Activated naive CD4-positive, alpha-beta T cell treated with anti-CD3 and anti-CD28 coated beads, Interleukin-2, amount 10 ng/mL, durations not matched to agents 7 days and 5 days (primary cell): Measurements from ENCODE around the gene SELPLG.
"Not testable (repeated sequence)": the region's sequence is repeated elsewhere in the genome, so short reads cannot be mapped to it uniquely, and the experiment has no call there.

Source experiments
- CTCF ChIA-PET: fragments of 350-600 bp; sonication (Branson Sonifier 250); formaldehyde crosslinking; loops from one replicate; lab custom pipeline; 2021; ENCODE audit warnings: antibody characterized with exemption; lab: Charles Lee
- DNase-seq: peaks from one replicate; pipeline ENCODE4 v3.0.0-alpha.2; 2020
- H3K27ac Mint-ChIP-seq: one replicate; pipeline ENCODE4 v1.8.0; 2021; ENCODE audit warnings: mild to moderate bottlenecking, moderate library complexity, mixed read lengths
- H3K27me3 Mint-ChIP-seq: one replicate; pipeline ENCODE4 v1.8.0; 2021; ENCODE audit warnings: mild to moderate bottlenecking, mixed read lengths
- H3K36me3 Mint-ChIP-seq: one replicate; pipeline ENCODE4 v1.8.0; 2021; ENCODE audit warnings: mixed read lengths
- H3K4me1 Mint-ChIP-seq: one replicate; pipeline ENCODE4 v1.8.0; 2021; ENCODE audit warnings: mixed read lengths
- H3K4me3 Mint-ChIP-seq: one replicate; pipeline ENCODE4 v1.8.0; 2021; ENCODE audit warnings: mild to moderate bottlenecking, moderate library complexity, mixed read lengths
- H3K9me3 Mint-ChIP-seq: one replicate; pipeline ENCODE4 v1.8.0; 2021; ENCODE audit warnings: mixed read lengths

Gene SELPLG

DNA sequence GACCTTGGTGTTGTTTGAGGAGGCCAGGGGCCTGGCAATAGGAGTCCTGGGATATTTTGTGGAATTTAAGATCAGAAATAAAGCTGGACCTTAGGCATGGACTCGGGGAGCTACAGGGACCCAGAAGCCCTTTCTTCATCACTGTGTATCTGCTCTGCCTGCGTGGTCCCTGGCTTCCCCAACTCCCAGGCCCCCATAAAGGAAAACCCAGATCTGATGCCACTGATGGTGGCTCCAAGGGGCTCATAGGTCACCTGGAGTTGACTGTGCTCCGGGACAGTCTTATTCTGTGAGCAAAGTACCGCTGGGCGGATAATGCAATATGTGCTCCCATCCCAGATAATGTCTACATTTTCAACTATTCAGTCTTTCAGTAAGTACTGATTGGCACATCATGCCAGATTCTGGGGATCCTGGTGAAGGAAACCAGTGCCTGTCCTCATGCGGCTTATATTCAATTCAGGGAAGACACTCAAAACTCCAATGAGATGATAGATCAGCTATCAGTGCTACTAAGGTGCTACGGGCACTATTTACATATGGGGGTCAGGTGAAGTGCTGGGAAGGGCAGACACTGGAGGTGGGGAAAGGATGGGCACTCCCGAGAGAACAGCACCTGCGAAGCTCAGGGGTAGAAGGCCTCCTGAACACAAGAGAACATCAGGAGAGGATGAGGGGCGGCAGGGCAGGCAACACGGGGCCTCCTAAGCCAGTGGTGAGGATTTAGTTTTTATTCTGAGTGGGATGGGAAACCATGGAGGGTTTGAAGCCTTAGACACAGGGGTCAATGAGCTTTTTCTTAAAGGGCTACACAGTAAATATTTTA is 5.5 kb upstream of the SELPLG start:
- Mint-ChIP-seq H3K9me3 (no peaks in the 10 kb centered on the region), H3K4me1 (peaks cover 55% of the 10 kb centered on the region), H3K36me3 (peaks cover 8% of the 10 kb centered on the region), H3K4me3 (no peak overlapping the region), H3K27me3 (peaks cover 5% of the 10 kb centered on the region), H3K27ac (peak overlapping the region; percentile 47)
- CTCF ChIA-PET, result interaction anchor here (0.6 to 3.9 kb wide), 3 partner anchors 23 to 69 kb away, joined by 3 to 10 read pairs (median 4); no protein-coding TSS in a partner anchor
- no peak for DNase-seq

DNA sequence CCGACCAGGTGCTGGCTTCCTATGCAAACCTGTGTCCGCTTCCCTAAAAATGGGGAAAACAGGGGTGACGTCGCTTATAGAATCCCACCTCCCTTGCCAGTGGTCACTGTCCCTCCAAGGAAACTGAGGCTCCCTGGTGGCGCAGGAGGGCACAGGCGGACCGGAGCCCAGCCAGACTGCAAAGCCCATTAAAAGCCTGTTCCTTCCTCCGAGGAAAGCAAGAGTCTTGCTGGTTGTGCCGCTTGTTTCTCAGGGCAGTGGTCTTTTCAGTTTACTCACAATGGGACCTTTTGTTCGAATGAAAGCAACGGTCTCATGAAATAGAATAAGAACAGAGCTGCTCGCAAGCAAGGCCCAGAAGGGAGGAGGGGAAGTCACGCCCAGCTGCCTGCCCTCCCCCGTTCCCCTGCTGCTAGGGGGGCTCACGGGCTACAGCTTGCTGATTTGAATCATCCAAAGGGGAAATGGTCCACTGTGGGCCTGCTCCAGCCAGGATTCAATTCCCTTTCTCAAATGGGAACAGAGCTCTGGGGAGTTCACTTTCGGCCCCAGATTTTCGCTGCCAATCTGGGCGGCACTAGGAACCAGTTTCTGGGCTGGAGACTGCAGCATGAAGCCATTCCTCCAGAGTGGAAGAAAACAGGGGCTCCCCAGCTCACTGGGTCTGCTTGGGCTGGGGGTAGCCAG is 4.6 kb upstream of the SELPLG start:
- Mint-ChIP-seq H3K27ac (no peak overlapping the region), H3K9me3 (no peaks in the 10 kb centered on the region), H3K4me3 (no peak overlapping the region), H3K4me1 (peaks cover 59% of the 10 kb centered on the region), H3K36me3 (peaks cover 15% of the 10 kb centered on the region), H3K27me3 (peaks cover 5% of the 10 kb centered on the region)
- no peak for DNase-seq
- CTCF ChIA-PET, result interaction anchor here (0.6 to 3.9 kb wide), 3 partner anchors 20 to 26 kb away, joined by 3 to 10 read pairs (median 3); no protein-coding TSS in a partner anchor

DNA sequence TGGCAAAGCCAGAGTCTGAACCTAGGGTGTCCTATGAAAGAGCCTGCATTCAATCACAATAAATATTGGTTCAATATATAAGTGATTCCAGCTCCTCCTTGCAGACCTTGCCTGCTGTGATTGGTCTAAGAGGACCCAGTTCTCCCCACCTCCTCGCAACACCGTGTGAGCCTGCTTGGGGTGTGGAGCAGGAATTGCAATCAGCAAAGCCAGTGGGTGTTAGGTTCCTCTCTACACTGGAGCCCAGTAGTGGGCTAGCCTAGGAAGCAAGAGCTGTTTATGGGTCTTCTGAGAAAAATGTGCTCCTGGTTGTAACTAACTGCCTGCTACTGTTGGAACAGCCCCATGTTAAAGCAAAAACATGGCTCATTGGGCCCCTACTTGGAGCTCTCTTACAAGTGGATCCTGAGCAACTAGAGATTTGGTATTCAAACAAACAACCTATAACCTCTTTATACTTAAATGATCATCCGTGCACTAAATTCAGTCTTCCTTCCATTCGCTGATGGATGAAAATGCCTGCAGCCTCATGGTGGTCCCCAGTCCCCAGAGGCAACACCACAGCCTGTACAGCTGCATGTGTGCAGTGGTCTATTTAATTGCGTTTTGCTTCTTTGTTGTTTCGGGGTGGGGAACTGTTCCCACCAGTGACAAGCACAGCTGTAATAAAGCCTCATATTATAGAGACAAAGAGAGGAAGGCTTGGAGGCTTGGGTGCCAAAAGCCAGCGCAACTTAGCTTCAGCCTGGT is 3.7 kb upstream of the SELPLG start:
- peaks cover 57% of the 10 kb centered on the region for H3K4me1 Mint-ChIP-seq
- H3K36me3 Mint-ChIP-seq, result peaks cover 22% of the 10 kb centered on the region
- no peak for DNase-seq
- CTCF ChIA-PET, result interaction anchor here (1.2 to 12.3 kb wide), 4 partner anchors 9 to 29 kb away, joined by 3 to 160 read pairs (median 19); no protein-coding TSS in a partner anchor
- no peak overlapping the region for H3K4me3 Mint-ChIP-seq
- peak overlapping the region; percentile 76 for H3K27ac Mint-ChIP-seq
- no peaks in the 10 kb centered on the region for H3K9me3 Mint-ChIP-seq
- peaks cover 5% of the 10 kb centered on the region for H3K27me3 Mint-ChIP-seq

DNA sequence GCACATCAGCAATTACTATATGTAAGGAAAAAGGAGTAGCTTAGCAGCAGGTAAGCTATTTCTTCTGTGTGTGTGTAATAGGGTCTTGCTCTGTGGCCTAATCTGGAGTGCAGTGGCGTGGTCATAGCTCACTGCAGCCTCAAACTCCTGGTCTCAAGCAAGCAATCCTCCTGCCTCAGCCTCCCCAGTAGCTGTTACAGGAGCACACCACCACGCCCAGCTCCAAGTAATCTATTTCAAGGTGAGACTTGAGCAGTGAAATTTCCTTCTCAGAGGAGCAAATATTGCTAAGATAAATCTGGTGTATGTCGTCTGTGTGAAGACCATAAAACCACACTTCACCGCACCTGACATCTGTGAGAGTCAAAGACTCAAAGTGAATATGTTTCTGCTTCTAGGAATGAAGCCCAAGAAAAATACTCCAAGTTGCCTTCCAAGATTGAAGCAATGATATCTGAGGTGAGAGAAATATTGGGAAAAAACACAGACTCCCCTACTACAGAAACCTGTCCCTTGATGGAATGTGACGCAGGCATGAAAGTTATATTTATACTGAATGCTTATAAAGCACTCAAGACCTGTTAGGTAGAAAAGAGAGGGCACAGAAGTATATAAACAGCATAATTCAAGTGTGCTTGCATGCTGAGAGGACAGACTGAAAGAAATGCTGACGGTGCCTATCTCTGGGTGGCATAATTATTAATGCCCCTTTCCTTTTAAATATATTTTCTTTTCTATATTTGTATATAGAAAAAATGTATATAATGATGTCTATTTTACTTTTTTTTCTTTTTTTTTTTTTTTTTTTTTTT is 2.5 kb upstream of the SELPLG start:
- peak; percentile 33 for DNase-seq
- peaks cover 55% of the 10 kb centered on the region for H3K4me1 Mint-ChIP-seq
- H3K4me3 Mint-ChIP-seq, result peak overlapping the region; percentile 100
- peak overlapping the region; percentile 100 for H3K27ac Mint-ChIP-seq
- CTCF ChIA-PET, result interaction anchor here (0.6 to 12.3 kb wide), 9 partner anchors 9 to 189 kb away, joined by 3 to 160 read pairs (median 3); no protein-coding TSS in a partner anchor
- peaks cover 3% of the 10 kb centered on the region for H3K27me3 Mint-ChIP-seq
- H3K9me3 Mint-ChIP-seq, result no peaks in the 10 kb centered on the region
- peaks cover 28% of the 10 kb centered on the region for H3K36me3 Mint-ChIP-seq

DNA sequence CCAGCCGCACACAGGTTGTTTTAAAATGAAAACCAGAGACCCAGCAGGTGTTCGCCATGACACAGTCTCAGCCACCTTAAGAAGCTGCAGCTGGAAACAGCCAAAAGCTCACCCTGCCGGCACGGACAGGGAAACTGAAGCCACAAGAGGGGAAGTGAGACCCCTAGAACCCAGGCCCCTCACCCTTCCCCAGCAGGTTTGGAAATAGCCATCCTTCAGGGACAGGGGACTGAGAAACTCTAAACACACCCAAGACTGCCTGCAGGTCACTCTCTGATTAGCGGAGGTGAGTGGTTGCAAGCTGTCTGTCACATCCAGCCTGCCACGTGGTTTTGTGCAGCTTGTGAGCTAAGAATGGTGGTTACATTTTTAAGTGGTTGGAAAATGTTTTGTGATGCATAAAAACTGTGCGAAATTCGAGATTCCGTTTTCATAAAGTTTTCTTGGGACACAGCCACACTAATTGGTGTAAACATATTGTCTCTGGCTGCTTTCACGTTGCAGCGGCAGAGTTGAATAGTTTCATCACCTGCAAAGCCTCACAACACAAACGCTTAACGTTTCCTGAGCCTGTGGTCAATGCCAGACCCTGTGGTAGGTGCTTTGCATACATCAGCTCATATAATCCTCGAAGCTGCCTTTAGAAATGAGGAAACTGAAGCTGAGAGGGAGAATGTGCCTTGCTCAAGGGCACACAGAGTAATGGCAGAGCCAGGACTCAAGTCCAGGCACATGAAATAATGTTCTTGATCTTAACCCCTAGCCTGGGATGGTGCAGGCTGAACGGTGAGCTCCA is 1.7 kb upstream of the SELPLG start:
- peak overlapping the region; percentile 100 for H3K27ac Mint-ChIP-seq
- H3K27me3 Mint-ChIP-seq, result peaks cover 3% of the 10 kb centered on the region
- peak; percentile 74 for DNase-seq
- H3K4me1 Mint-ChIP-seq, result peaks cover 58% of the 10 kb centered on the region
- peaks cover 35% of the 10 kb centered on the region for H3K36me3 Mint-ChIP-seq
- CTCF ChIA-PET, result interaction anchor here (0.6 to 12.3 kb wide), 10 partner anchors 8 to 188 kb away, joined by 3 to 160 read pairs (median 4); partner anchors contain the start of gene ISCU
- H3K9me3 Mint-ChIP-seq, result no peaks in the 10 kb centered on the region
- H3K4me3 Mint-ChIP-seq, result peak overlapping the region; percentile 100

DNA sequence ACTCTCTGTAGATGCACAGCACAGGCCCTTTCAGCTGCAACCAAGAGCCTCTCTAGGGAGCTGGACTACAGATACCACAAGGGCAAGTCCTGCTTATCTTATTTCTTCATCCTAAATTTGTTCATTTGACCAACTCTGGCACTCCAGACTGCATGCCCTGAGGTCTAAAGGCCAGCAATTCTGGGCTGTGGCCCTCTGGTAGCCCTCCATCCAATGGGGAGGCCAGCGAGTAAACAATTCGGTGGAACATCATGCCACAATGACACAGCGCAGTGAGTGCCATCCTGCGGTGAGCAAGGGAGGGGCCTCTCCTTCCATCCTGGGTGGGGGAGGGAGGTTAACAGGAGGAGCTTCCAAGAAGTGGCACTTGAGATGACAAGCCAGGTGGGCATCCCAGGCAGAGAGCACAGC is 652 bp upstream of the SELPLG start:
- H3K27ac Mint-ChIP-seq, result peak overlapping the region; percentile 100
- H3K9me3 Mint-ChIP-seq, result no peaks in the 10 kb centered on the region
- CTCF ChIA-PET, result interaction anchor here (0.8 to 12.3 kb wide), 6 partner anchors 12 to 168 kb away, joined by 3 to 160 read pairs (median 8); partner anchors contain the start of gene ISCU
- H3K4me3 Mint-ChIP-seq, result peak overlapping the region; percentile 100
- peaks cover 3% of the 10 kb centered on the region for H3K27me3 Mint-ChIP-seq
- peaks cover 65% of the 10 kb centered on the region for H3K4me1 Mint-ChIP-seq
- DNase-seq, result peak; percentile 82
- H3K36me3 Mint-ChIP-seq, result peaks cover 41% of the 10 kb centered on the region

DNA sequence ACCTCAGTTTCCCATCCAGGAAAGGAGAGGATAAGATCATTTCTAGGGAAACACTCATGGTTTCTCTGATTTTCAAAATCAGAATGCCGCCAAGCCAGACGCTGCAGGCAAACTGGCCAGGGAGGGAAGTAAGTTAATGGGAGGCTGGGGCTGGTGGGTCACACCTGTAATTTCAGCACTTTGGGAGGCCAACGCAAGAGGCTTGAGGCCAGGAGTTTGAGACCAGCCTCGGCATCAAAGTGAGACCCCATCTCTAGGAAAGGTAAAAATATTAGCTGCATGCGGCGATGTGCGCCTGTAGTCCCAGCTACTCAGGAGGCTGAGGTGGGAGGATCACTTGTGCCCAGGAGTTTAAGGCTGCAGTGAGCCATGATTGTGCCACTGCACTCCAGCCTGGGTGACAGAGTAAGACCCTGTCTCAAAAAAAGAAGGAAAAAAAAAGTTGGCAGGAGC is 587 bp downstream of the SELPLG start:
- H3K4me3 Mint-ChIP-seq, result peak overlapping the region; percentile 100
- peaks cover 69% of the 10 kb centered on the region for H3K4me1 Mint-ChIP-seq
- peaks cover 3% of the 10 kb centered on the region for H3K27me3 Mint-ChIP-seq
- H3K9me3 Mint-ChIP-seq, result no peaks in the 10 kb centered on the region
- DNase-seq, result no peak
- peak overlapping the region; percentile 100 for H3K27ac Mint-ChIP-seq
- CTCF ChIA-PET, result interaction anchor here (0.6 to 12.3 kb wide), 6 partner anchors 8 to 913 kb away, joined by 3 to 160 read pairs (median 4); partner anchors contain the start of gene ISCU
- peaks cover 50% of the 10 kb centered on the region for H3K36me3 Mint-ChIP-seq

DNA sequence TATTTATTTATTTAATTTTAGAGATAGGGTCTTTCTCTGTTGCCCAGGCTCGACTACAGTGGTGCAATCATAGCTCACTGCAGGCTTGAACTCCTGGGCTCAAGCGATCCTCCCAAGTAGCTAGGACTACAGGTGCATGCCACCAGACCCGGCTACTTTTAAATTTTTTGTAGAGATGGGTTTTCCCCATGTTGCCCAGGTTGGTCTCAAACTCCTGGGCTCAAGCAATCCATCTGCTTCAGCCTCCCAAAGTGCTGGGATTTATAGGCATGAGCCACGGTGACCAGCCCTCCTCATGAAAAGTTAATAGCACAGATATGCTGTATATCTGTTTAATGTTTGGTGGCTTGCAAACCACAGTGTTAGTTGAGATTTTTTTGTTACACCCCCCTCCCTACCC is 2.4 kb downstream of the SELPLG start:
- H3K4me3 Mint-ChIP-seq, result peak overlapping the region; percentile 100
- CTCF ChIA-PET, result interaction anchor here (1.8 to 12.3 kb wide), 2 partner anchors 12 to 119 kb away, joined by 4 to 160 read pairs; no protein-coding TSS in a partner anchor
- H3K36me3 Mint-ChIP-seq, result peaks cover 59% of the 10 kb centered on the region

DNA sequence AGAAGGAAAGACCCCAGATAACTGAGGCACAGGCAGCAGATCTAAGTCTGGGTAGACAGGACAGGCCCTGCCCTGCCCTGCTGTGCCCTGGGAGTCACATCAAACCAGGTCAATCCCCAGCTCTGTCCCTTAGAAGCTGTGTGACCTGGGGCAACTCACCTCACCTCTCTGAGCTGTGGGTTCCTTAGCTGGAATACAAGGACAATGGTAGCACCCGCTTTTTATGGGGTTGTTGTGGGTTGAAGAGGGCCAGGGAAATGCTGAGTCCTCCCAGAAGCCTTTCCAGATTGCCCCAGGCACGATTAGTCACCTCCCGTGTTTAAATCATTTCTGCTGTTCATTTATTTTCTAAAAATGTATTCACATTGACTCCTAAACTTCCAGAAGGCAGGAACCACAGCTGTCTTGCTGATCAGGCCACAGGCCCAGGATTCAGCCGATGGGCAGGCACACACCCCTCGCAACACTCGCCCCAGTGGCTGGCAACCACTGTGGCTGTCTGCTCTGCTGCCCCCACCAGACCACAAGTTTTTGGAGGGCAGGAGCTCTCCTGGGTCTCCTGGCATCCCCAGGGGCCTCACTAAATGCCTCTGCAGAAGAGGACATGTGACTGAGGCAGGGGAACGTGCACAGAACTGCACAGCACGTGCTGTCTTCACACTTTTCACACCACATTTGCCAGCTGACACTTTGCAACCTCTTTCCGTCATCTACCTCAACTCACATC is 3.0 kb downstream of the SELPLG start:
- H3K4me1 Mint-ChIP-seq, result peaks cover 64% of the 10 kb centered on the region
- H3K4me3 Mint-ChIP-seq, result peak overlapping the region; percentile 100
- DNase-seq, result peak; percentile 34
- H3K9me3 Mint-ChIP-seq, result no peaks in the 10 kb centered on the region
- H3K27ac Mint-ChIP-seq, result peak overlapping the region; percentile 100
- H3K36me3 Mint-ChIP-seq, result peaks cover 63% of the 10 kb centered on the region
- peaks cover 3% of the 10 kb centered on the region for H3K27me3 Mint-ChIP-seq
- CTCF ChIA-PET, result interaction anchor here (0.6 to 12.3 kb wide), 3 partner anchors 12 to 119 kb away, joined by 3 to 160 read pairs (median 4); no protein-coding TSS in a partner anchor

More for the DNA sequence above, 2.4 kb downstream of the SELPLG start:
- H3K9me3 Mint-ChIP-seq, H3K27me3 Mint-ChIP-seq, DNase-seq: not testable (repeated sequence)
- Mint-ChIP-seq H3K27ac (peak overlapping the region; percentile 100), H3K4me1 (peaks cover 68% of the 10 kb centered on the region)

DNA sequence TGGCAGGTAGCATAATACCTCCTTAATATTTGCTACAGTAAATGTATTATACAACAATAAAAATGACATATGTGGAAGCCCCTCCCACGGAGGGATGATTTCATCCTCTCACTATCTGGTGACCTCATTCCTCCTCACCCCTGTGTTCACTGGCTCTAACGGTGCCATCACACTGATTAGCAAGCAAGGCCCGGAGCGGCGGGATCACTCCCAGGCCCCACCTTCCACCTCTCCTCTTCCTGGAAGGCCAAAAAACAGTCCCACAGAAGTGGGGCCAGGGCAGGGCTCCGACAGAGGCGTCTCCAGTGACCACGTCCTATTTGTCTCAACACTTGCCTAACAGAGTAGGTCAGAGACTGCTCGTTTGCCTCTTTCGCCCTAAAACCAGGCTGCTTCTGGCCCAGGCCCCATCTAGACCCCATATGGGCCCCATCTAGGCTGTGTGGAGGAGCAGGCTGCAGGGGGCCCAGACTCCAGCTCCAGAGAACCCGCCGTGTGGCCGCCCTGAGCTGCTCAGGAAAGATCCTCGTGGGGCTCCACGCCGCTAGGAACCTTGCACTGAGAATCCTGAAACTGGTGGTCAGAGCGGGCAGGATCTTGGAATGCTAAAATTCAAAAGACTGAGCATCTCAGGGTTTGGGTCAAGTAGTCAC is 3.7 kb downstream of the SELPLG start:
- peak; percentile 68 for DNase-seq
- H3K36me3 Mint-ChIP-seq, result peaks cover 70% of the 10 kb centered on the region
- peak overlapping the region; percentile 100 for H3K27ac Mint-ChIP-seq
- H3K27me3 Mint-ChIP-seq, result peaks cover 3% of the 10 kb centered on the region
- H3K9me3 Mint-ChIP-seq, result no peaks in the 10 kb centered on the region
- peaks cover 64% of the 10 kb centered on the region for H3K4me1 Mint-ChIP-seq
- CTCF ChIA-PET, result interaction anchor here (12.3 kb wide), 1 partner anchor 11 kb away, joined by 160 read pairs; no protein-coding TSS in a partner anchor
- H3K4me3 Mint-ChIP-seq, result peak overlapping the region; percentile 100

DNA sequence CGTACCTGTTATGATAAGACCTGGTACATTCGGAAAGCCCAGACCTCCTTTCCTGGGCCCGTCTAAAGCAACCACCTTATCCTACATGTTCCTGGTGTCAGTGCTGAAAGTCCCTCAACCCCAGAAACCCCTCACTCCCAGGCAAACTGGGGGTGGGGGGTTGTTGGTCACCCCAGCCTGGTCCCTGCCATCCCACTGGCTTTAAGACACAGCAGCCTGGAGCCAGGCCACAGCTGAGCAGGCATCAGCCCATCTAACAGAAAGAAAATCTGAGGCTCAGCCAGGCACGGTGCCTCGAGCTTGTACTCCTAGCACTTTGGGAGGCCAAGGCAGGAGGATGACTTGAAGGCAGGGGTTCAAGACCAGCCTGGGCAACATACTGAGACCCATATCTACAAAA is 4.5 kb downstream of the SELPLG start:
- H3K4me1 Mint-ChIP-seq, result peaks cover 61% of the 10 kb centered on the region
- H3K9me3 Mint-ChIP-seq, result no peaks in the 10 kb centered on the region
- H3K4me3 Mint-ChIP-seq, result peak overlapping the region; percentile 100
- peaks cover 3% of the 10 kb centered on the region for H3K27me3 Mint-ChIP-seq
- peak overlapping the region; percentile 100 for H3K27ac Mint-ChIP-seq
- DNase-seq, result peak; percentile 37
- peaks cover 77% of the 10 kb centered on the region for H3K36me3 Mint-ChIP-seq
- CTCF ChIA-PET, result interaction anchor here (12.3 kb wide), 1 partner anchor 10 kb away, joined by 160 read pairs; no protein-coding TSS in a partner anchor
